Mesendoderm (in vitro differentiated cells): ENCODE data around the gene ZFHX3.

ENCODE experiments used
- DNase-seq: peaks from one replicate; pipeline ENCODE4 v3.0.0; 2013
- H2AK5ac ChIP-seq: 2 replicates; pipeline ENCODE4 v1.6.1; 2013; ENCODE audit warnings: low read length, inconsistent platforms
- H2BK120ac ChIP-seq: 2 replicates; pipeline ENCODE4 v1.6.1; 2013; ENCODE audit warnings: low read depth, mild to moderate bottlenecking, low read length, moderate library complexity, mixed read lengths
- H2BK15ac ChIP-seq: replicated peaks from 2 replicates; pipeline ENCODE4 v1.6.1; 2013; ENCODE audit warnings: low read depth, mild to moderate bottlenecking, moderate library complexity
- H2BK5ac ChIP-seq: 2 replicates; pipeline ENCODE4 v1.6.1; 2013; ENCODE audit warnings: low read length, inconsistent platforms
- H3K18ac ChIP-seq: 2 replicates; pipeline ENCODE4 v1.6.1; 2013; ENCODE audit warnings: mild to moderate bottlenecking, low read length, mixed read lengths
- H3K23ac ChIP-seq: one replicate; pipeline ENCODE4 v1.6.1; 2013; ENCODE audit warnings: low read length
- H3K27ac ChIP-seq: 2 replicates; pipeline ENCODE4 v1.5.1; 2013; ENCODE audit warnings: low read depth, mild to moderate bottlenecking, inconsistent platforms, low read length, moderate library complexity
- H3K27me3 ChIP-seq: 2 replicates; pipeline ENCODE4 v1.6.1; 2013; ENCODE audit warnings: low read length, control low read depth, mild to moderate bottlenecking, inconsistent platforms; ENCODE audit not compliant: insufficient read depth, poor library complexity
- H3K36me3 ChIP-seq: 2 replicates; pipeline ENCODE4 v1.6.1; 2013; ENCODE audit warnings: low read length, inconsistent platforms; ENCODE audit not compliant: control insufficient read depth, insufficient read depth
- H3K4ac ChIP-seq: one replicate; pipeline ENCODE4 v1.6.1; 2013; ENCODE audit warnings: low read depth, mild to moderate bottlenecking, low read length, moderate library complexity
- H3K4me1 ChIP-seq: 2 replicates; pipeline ENCODE4 v1.6.1; 2013; ENCODE audit warnings: low read depth, low read length, inconsistent platforms; ENCODE audit not compliant: control insufficient read depth
- H3K4me2 ChIP-seq: 2 replicates; pipeline ENCODE4 v1.6.1; 2013; ENCODE audit warnings: low read length
- H3K4me3 ChIP-seq: 2 replicates; pipeline ENCODE4 v1.5.1; 2013; ENCODE audit warnings: mild to moderate bottlenecking, low read length
- H3K56ac ChIP-seq: one replicate; pipeline ENCODE4 v1.6.1; 2013; ENCODE audit warnings: low read length
- H3K79me1 ChIP-seq: 2 replicates; pipeline ENCODE4 v1.6.1; 2013; ENCODE audit warnings: low read length, inconsistent platforms
- H3K79me2 ChIP-seq: 2 replicates; pipeline ENCODE4 v1.6.1; 2013; ENCODE audit warnings: mild to moderate bottlenecking, low read length; ENCODE audit not compliant: control insufficient read depth, insufficient read depth
- H3K9ac ChIP-seq: 2 replicates; pipeline ENCODE4 v1.6.1; 2013; ENCODE audit warnings: low read length, inconsistent platforms
- H4K5ac ChIP-seq: one replicate; pipeline ENCODE4 v1.6.1; 2013; ENCODE audit warnings: low read length
- H4K8ac ChIP-seq: one replicate; pipeline ENCODE4 v1.6.1; 2013; ENCODE audit warnings: low read depth, mild to moderate bottlenecking, control low read depth, low read length, moderate library complexity
- WGBS: extraction: QIAGEN DNeasy Blood & Tissue Kit; methylation state at CpG from one replicate; pipeline ENCODE4 v1.1.7; 2013; ENCODE audit warnings: low lambda C conversion rate, missing lambda C conversion rate; ENCODE audit not compliant: insufficient coverage; ENCODE audit errors: extremely low coverage; 5-methylcytosine and 5-hydroxymethylcytosine counted together

Gene ZFHX3

DNA sequence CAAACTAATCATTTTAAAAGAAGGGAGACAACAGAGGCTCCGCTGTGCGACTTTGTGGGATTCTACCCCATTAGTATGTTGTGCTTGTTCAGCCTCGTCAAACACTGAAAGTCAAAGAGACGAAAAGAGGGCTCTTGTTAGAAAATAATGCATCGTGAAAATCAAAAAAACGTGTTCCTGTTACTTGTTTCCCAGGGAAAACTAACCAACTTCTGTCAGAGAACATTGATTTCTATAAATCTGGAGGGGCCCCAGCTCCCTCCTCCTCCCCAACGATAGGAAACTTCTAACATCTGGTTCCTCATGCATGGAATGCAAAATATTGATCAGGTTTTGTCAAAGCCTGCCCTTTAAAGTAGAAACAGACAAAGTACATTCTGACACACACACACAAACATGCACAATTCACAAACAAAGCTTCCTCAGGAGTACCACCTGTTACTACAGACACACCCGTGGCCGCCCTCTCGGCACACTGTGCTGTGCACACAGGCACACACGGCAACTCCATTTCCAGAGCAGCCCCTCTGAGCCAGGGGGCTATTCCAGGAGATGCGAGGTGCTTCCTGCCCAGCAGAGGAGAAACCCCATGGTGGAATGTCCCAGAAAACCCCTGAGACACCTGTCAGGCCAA lies 151.3 kb downstream of the ZFHX3 start:
- no peak overlapping the region for H2BK5ac ChIP-seq
- H4K5ac ChIP-seq, result no peak overlapping the region
- H3K56ac ChIP-seq, result no peak overlapping the region
- WGBS, result no CpG with 5 or more reads among the region's 12 CpGs
- H3K4me3 ChIP-seq, result no peak overlapping the region
- no peak overlapping the region for H3K18ac ChIP-seq
- no peaks in the 10 kb centered on the region for H3K79me1 ChIP-seq
- no peaks in the 10 kb centered on the region for H3K27me3 ChIP-seq
- H3K4ac ChIP-seq, result no peak overlapping the region
- no peaks in the 10 kb centered on the region for H3K79me2 ChIP-seq
- no peaks in the 10 kb centered on the region for H3K4me1 ChIP-seq
- H3K23ac ChIP-seq, result no peak overlapping the region
- H3K9ac ChIP-seq, result no peak overlapping the region
- no peak overlapping the region for H4K8ac ChIP-seq
- no peaks in the 10 kb centered on the region for H3K36me3 ChIP-seq
- H3K4me2 ChIP-seq, result no peak overlapping the region
- H3K27ac ChIP-seq, result no peak overlapping the region
- no peak overlapping the region for H2BK120ac ChIP-seq
- no peak overlapping the region for H2AK5ac ChIP-seq
- DNase-seq, result no peak
- no peak overlapping the region for H2BK15ac ChIP-seq

DNA sequence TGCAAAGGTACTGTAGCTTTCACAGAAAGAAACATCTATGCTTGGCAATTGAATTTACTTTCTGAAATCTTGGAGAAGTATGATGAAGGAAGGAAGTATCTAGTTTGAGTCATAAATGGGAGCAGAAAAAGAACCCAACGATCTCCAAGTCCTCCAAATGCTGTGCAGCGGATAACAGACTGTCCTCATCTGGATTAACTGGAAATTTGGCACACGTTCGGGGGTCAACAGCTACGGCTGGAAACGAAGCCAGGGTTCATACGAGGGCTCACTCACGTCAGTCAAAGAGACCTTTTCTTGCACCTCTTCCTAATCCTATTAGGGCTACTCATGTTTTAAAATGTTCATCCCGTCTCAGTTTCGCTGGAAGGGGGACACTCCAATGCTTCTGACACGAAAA lies 152.0 kb downstream of the ZFHX3 start:
- no CpG with 5 or more reads among the region's 11 CpGs for WGBS
- no peaks in the 10 kb centered on the region for H3K79me1 ChIP-seq
- H3K36me3 ChIP-seq, result no peaks in the 10 kb centered on the region
- H3K56ac ChIP-seq, result no peak overlapping the region
- no peaks in the 10 kb centered on the region for H3K4me1 ChIP-seq
- H2AK5ac ChIP-seq, result no peak overlapping the region
- H3K27ac ChIP-seq, result no peak overlapping the region
- no peak overlapping the region for H2BK120ac ChIP-seq
- no peaks in the 10 kb centered on the region for H3K79me2 ChIP-seq
- no peak overlapping the region for H3K4me2 ChIP-seq
- no peaks in the 10 kb centered on the region for H3K27me3 ChIP-seq
- no peak overlapping the region for H2BK15ac ChIP-seq
- H4K8ac ChIP-seq, result no peak overlapping the region
- no peak for DNase-seq
- H4K5ac ChIP-seq, result no peak overlapping the region
- H3K9ac ChIP-seq, result no peak overlapping the region
- H3K4me3 ChIP-seq, result no peak overlapping the region
- no peak overlapping the region for H2BK5ac ChIP-seq
- H3K4ac ChIP-seq, result no peak overlapping the region
- no peak overlapping the region for H3K18ac ChIP-seq
- H3K23ac ChIP-seq, result no peak overlapping the region

GRCh38 chr16:72894293-72895151 lies 153.4 kb downstream of the ZFHX3 start:
- H2BK15ac ChIP-seq, result no peak overlapping the region
- H3K27ac ChIP-seq, result no peak overlapping the region
- no peaks in the 10 kb centered on the region for H3K79me2 ChIP-seq
- H3K4ac ChIP-seq, result no peak overlapping the region
- H2AK5ac ChIP-seq, result no peak overlapping the region
- H3K27me3 ChIP-seq, result no peaks in the 10 kb centered on the region
- no peaks in the 10 kb centered on the region for H3K4me1 ChIP-seq
- no peak overlapping the region for H2BK5ac ChIP-seq
- no peak overlapping the region for H3K56ac ChIP-seq
- H3K4me2 ChIP-seq, result no peak overlapping the region
- whole genome bisulfite sequencing, result no CpG with 5 or more reads among the region's 18 CpGs
- H2BK120ac ChIP-seq, result no peak overlapping the region
- H3K36me3 ChIP-seq, result no peaks in the 10 kb centered on the region
- H3K79me1 ChIP-seq, result no peaks in the 10 kb centered on the region
- no peak overlapping the region for H3K4me3 ChIP-seq
- DNase-seq, result no peak
- H4K8ac ChIP-seq, result no peak overlapping the region
- no peak overlapping the region for H3K9ac ChIP-seq
- no peak overlapping the region for H3K23ac ChIP-seq
- no peak overlapping the region for H3K18ac ChIP-seq
- no peak overlapping the region for H4K5ac ChIP-seq

DNA sequence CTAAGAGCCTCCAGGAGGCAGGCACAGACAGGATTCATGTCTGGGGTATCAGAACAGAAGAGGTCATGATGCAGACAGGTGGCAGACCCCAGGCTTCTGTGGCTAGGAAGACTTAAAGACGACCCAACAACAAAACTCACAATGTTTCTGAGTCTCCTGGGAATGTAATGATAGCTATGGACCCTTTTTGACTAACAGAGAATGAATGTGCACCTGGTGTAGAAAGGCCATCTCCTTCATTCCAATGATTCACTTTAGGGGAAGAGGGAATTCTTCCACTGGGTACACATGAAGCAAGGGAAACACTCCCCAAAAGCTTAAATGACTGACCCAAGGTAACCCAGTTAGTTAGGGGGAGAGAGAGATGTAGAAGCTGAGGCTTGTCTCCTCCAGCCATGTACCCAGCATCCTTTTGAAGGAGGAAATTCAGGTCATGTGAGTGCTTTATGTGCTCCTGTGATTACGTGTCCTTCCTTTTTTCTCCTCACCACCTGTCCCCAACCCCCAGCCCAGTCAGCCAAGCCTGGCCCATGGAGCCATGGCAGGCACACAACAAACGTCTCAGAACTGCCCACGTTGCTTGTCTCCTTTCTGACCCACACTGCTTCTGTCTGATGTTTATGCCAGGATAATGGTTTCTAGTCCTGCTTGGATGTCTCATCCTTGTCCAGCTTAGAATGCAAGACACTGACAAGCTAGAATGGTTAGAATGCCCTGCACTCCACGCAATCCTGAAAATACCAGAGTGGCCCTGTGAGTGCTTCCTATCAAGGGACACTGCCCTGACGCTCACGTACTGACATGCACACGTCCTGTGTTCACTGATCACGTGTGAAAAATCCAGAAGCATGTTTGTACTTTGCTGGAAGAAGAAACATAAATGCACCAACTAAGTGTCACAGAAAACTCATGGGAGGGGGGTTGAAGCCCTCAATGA lies 156.4 kb downstream of the ZFHX3 start:
- no peaks in the 10 kb centered on the region for H3K79me2 ChIP-seq
- H2AK5ac ChIP-seq, result no peak overlapping the region
- DNase-seq, result no peak
- no peaks in the 10 kb centered on the region for H3K4me1 ChIP-seq
- H4K5ac ChIP-seq, result no peak overlapping the region
- no peak overlapping the region for H3K18ac ChIP-seq
- H3K27me3 ChIP-seq, result no peaks in the 10 kb centered on the region
- H2BK120ac ChIP-seq, result no peak overlapping the region
- no peak overlapping the region for H3K23ac ChIP-seq
- H2BK5ac ChIP-seq, result no peak overlapping the region
- H3K56ac ChIP-seq, result no peak overlapping the region
- H2BK15ac ChIP-seq, result no peak overlapping the region
- no peaks in the 10 kb centered on the region for H3K79me1 ChIP-seq
- H4K8ac ChIP-seq, result no peak overlapping the region
- no peak overlapping the region for H3K4ac ChIP-seq
- no peak overlapping the region for H3K4me2 ChIP-seq
- no peak overlapping the region for H3K27ac ChIP-seq
- no CpG with 5 or more reads among the region's 9 CpGs for WGBS
- no peaks in the 10 kb centered on the region for H3K36me3 ChIP-seq
- H3K9ac ChIP-seq, result no peak overlapping the region
- H3K4me3 ChIP-seq, result no peak overlapping the region

DNA sequence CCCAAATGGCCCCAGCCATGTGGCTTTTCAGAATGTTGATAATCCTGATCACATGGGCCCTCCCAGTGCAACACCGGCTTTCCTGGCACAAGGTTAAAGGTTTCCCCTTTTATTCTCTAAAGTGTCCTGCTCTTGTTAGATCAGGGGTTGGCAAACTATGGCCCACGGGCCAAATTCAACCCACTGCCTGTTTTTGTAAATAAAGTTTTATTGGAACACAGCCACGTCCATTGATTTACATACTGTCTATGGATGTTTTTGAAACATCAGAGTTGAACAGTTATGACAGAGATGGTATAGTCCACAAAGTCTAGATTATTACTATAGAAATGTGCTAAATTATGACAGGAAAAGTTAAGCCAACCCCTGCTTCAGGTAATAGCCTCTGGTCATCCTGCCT lies 157.3 kb downstream of the ZFHX3 start:
- no peak overlapping the region for H3K4me2 ChIP-seq

More for the DNA sequence above, 157.3 kb downstream of the ZFHX3 start:
- Histone ChIP-seq H4K8ac (no peak overlapping the region), H3K9ac (no peak overlapping the region), H2AK5ac (no peak overlapping the region), H3K27ac (no peak overlapping the region), H2BK120ac (no peak overlapping the region), H2BK15ac (no peak overlapping the region), H3K23ac (no peak overlapping the region), H2BK5ac (no peak overlapping the region), H3K79me1 (no peaks in the 10 kb centered on the region), H3K56ac (no peak overlapping the region), H3K18ac (no peak overlapping the region), H3K4me3 (no peak overlapping the region), H3K4ac (no peak overlapping the region), H3K4me1 (no peaks in the 10 kb centered on the region), H3K27me3 (no peaks in the 10 kb centered on the region), H4K5ac (no peak overlapping the region), H3K79me2 (no peaks in the 10 kb centered on the region), H3K36me3 (no peaks in the 10 kb centered on the region)
- no CpG with 5 or more reads among the region's 3 CpGs for WGBS
- DNase-seq, result no peak
